HCT116 (cell line): ENCODE data around the gene HDHD5. TPM values are rescaled to one million over a fixed set of nuclear protein-coding genes. Genes with fewer than 3 reads are reported as not detected.

Source experiments
- ATAC-seq: fragments of 200-7000 bp; cut with Tn5 transposase; 2 replicates; pipeline ENCODE4 v1.9.1; 2020; ENCODE audit warnings: mild to moderate bottlenecking, moderate library complexity
- BruUV-seq: library from RNA; stranded (reverse); fragments of 400-500 nt; replicated peaks from 2 replicates; lab custom pipeline; 2021; lab: Mats Ljungman, UMichigan
- CTCF ChIA-PET: fragments of 300-600 bp; sonication (Branson Sonifier 250); formaldehyde crosslinking; loops from one replicate; lab custom pipeline; 2021; ENCODE audit warnings: antibody characterized with exemption; lab: Charles Lee
- POLR2A ChIA-PET: fragments of 300-600, 350-600 bp; sonication (Branson Sonifier 250); formaldehyde crosslinking; loops from one replicate; lab custom pipeline; 2021; ENCODE audit warnings: antibody characterized with exemption; lab: Charles Lee
- RAD21 ChIA-PET, 2 experiments: fragments of 300-600 bp; sonication (Branson Sonifier 250); formaldehyde crosslinking; loops; one replicate each; lab custom pipeline; 2023; ENCODE audit warnings: low total read pairs in 2 of 2; ENCODE audit not compliant: uncharacterized antibody in 2 of 2, unreplicated experiment in 2 of 2, low non-redundant PET in 1 of 2; lab: Charles Lee
- DNase-seq: peaks from one replicate; pipeline ENCODE4 v3.0.0-alpha.2; 2010; ENCODE audit warnings: low read depth, low spot score
- H2AFZ ChIP-seq: fragments of 200-600 bp; shearing (Covaris generic), sonication (generic); 2 replicates; pipeline ENCODE4 v1.6.1; 2017; ENCODE audit warnings: low read depth, mixed run types, mixed read lengths, antibody characterized with exemption, low read length; ENCODE audit not compliant: poor library complexity, severe bottlenecking
- H3K27ac ChIP-seq: 2 replicates; pipeline ENCODE4 v1.5.1; 2012; ENCODE audit warnings: low read depth, low read length
- H3K27me3 ChIP-seq: fragments of 200-600 bp; sonication (generic); 2 replicates; pipeline ENCODE4 v1.6.1; 2016; ENCODE audit warnings: mixed run types, low read length, mixed read lengths; ENCODE audit not compliant: insufficient read depth
- H3K36me3 ChIP-seq, 2 experiments: fragments of 200-500 bp in 1 of 2; fragments of 200-600 bp in 1 of 2; sonication (Bioruptor generic) in 1 of 2; sonication (generic) in 1 of 2; 2 replicates each; pipeline versions ENCODE4 v1.5.1 to v1.6.1; 2014 to 2016; ENCODE audit warnings: low read length in 2 of 2, inconsistent platforms in 1 of 2, mixed read lengths in 1 of 2, mixed run types in 1 of 2; ENCODE audit not compliant: insufficient read depth in 2 of 2, control insufficient read depth in 1 of 2
- H3K4me1 ChIP-seq, 2 experiments: fragments of 200-600 bp in 1 of 2; sonication (generic) in 1 of 2; 2 replicates each; pipeline versions ENCODE4 v1.5.1 to v1.6.1; 2012 to 2017; ENCODE audit warnings: low read length in 2 of 2, inconsistent platforms in 1 of 2, mild to moderate bottlenecking in 1 of 2, mixed read lengths in 1 of 2, mixed run types in 1 of 2, moderate library complexity in 1 of 2; ENCODE audit not compliant: insufficient read depth in 2 of 2, control insufficient read depth in 1 of 2
- H3K4me2 ChIP-seq: fragments of 200-600 bp; sonication (generic); 2 replicates; pipeline ENCODE4 v1.6.1; 2017; ENCODE audit warnings: mixed run types, low read length, mixed read lengths
- H3K4me3 ChIP-seq, 2 experiments: fragments of 200-600 bp in 1 of 2; sonication (generic) in 1 of 2; replicated peaks in 1 of 2; 2 replicates each; pipeline ENCODE4 v1.5.1; 2011 to 2016; ENCODE audit warnings: low read length in 2 of 2, control low read depth in 1 of 2, low read depth in 1 of 2, mild to moderate bottlenecking in 1 of 2, mixed read lengths in 1 of 2, mixed run types in 1 of 2
- H3K79me2 ChIP-seq: fragments of 200-600 bp; sonication (generic); 2 replicates; pipeline ENCODE4 v1.6.1; 2017; ENCODE audit warnings: mild to moderate bottlenecking, mixed run types, low read length, moderate library complexity, mixed read lengths; ENCODE audit not compliant: insufficient read depth
- H3K9ac ChIP-seq: fragments of 200-600 bp; sonication (generic); 2 replicates; pipeline ENCODE4 v1.6.1; 2016; ENCODE audit warnings: low read length, mixed read lengths
- H3K9me2 ChIP-seq: fragments of 200-600 bp; sonication (generic), shearing (Covaris generic); 2 replicates; pipeline ENCODE4 v1.6.1; 2017; ENCODE audit warnings: mixed run types, mild to moderate bottlenecking, moderate library complexity; ENCODE audit not compliant: insufficient read depth
- H3K9me3 ChIP-seq, 2 experiments: fragments of 200-500 bp in 1 of 2; fragments of 200-600 bp in 1 of 2; sonication (Bioruptor generic) in 1 of 2; sonication (generic) in 1 of 2; 2 replicates each; pipeline ENCODE4 v1.6.1; 2014 to 2017; ENCODE audit warnings: low read length in 2 of 2, mixed read lengths in 2 of 2, inconsistent platforms in 1 of 2, low read depth in 1 of 2, mild to moderate bottlenecking in 1 of 2, mixed run types in 1 of 2, moderate library complexity in 1 of 2; ENCODE audit not compliant: control insufficient read depth in 1 of 2, insufficient read depth in 1 of 2
- H4K20me1 ChIP-seq: fragments of 200-600 bp; sonication (generic), shearing (Covaris generic); 2 replicates; pipeline ENCODE4 v1.6.1; 2017; ENCODE audit warnings: mixed run types, mild to moderate bottlenecking, moderate library complexity; ENCODE audit not compliant: insufficient read depth
- ATF3 ChIP-seq: IDR thresholded peaks from 2 replicates; pipeline ENCODE4 v1.6.1; 2012
- CTCF ChIP-seq, 3 experiments: fragments of 200-600 bp in 1 of 3; sonication (generic) in 1 of 3; IDR thresholded peaks in 2 of 3; conservative IDR thresholded peaks in 1 of 3; 2 replicates each; pipeline ENCODE4 v1.5.1; 2012 to 2017; ENCODE audit warnings: low read depth in 2 of 3, low read length in 2 of 3, antibody characterized with exemption in 1 of 3, borderline replicate concordance in 1 of 3, control low read depth in 1 of 3, mild to moderate bottlenecking in 1 of 3, mixed read lengths in 1 of 3, mixed run types in 1 of 3, moderate library complexity in 1 of 3; ENCODE audit not compliant: insufficient read depth in 1 of 3
- EGR1 ChIP-seq: IDR thresholded peaks from 2 replicates; pipeline ENCODE4 v1.6.1; 2012; ENCODE audit warnings: low read depth
- ELF1 ChIP-seq: IDR thresholded peaks from 2 replicates; pipeline ENCODE4 v1.6.1; 2012; ENCODE audit warnings: low read depth, borderline replicate concordance
- JUND ChIP-seq: IDR thresholded peaks from 2 replicates; pipeline ENCODE4 v1.6.1; 2012
- POLR2A ChIP-seq: IDR thresholded peaks from 2 replicates; pipeline ENCODE4 v1.7.0; 2011; ENCODE audit warnings: borderline replicate concordance; ENCODE audit not compliant: insufficient read depth, insufficient read length; ENCODE audit errors: extremely low read depth
- RAD21 ChIP-seq: IDR thresholded peaks from 2 replicates; pipeline ENCODE4 v1.6.1; 2012; ENCODE audit warnings: low read depth, mild to moderate bottlenecking
- REST ChIP-seq: IDR thresholded peaks from 2 replicates; pipeline ENCODE4 v1.6.1; 2012; ENCODE audit warnings: low read depth
- SRF ChIP-seq: IDR thresholded peaks from 2 replicates; pipeline ENCODE4 v1.6.1; 2012; ENCODE audit warnings: low read depth
- TCF7L2 ChIP-seq: IDR thresholded peaks from 2 replicates; pipeline ENCODE4 v1.7.0; 2011; ENCODE audit warnings: borderline replicate concordance, inconsistent platforms; ENCODE audit not compliant: insufficient read depth, insufficient read length; ENCODE audit errors: extremely low read depth
- intact Hi-C: fragments of 100-400 bp; cut with micrococcal nuclease; formaldehyde crosslinking; loops from 2 replicates; pipeline ENCODE4 v1.10.0; 2022
- total RNA-seq: library from RNA; stranded (reverse); gene quantifications from one replicate; pipeline ENCODE4 v1.2.1, GENCODE V29; 2021; ENCODE audit not compliant: unreplicated experiment

Gene HDHD5
- total RNA-seq, 1 experiment from 2014 or later = 70.1 TPM

GRCh38 chr22:17093081-17093480 lies 66.0 kb downstream of the HDHD5 start:
- Histone ChIP-seq H3K27me3 (no peaks in the 10 kb centered on the region), H3K4me3 (no peak overlapping the region), H3K9ac (no peak overlapping the region), H3K79me2 (peaks cover 43% of the 10 kb centered on the region), H2AFZ (no peak overlapping the region), H3K9me2 (no peaks in the 10 kb centered on the region), H3K27ac (no peak overlapping the region), H3K9me3 (no peaks in the 10 kb centered on the region), H3K4me2 (no peak overlapping the region), H4K20me1 (no peaks in the 10 kb centered on the region), H3K4me1 (no peaks in the 10 kb centered on the region), H3K36me3 (peaks cover 0 to 2% of the 10 kb centered on the region in 2 experiments; a peak in 1 of 4 replicates)
- ChIA-PET POLR2A (no interaction called here), RAD21 (no interaction called here), CTCF (interaction anchor here (0.7 to 1.7 kb wide), 2 partner anchors 79 to 150 kb away, joined by 3 to 4 read pairs; no protein-coding TSS in a partner anchor)
- ATAC-seq (no peak), DNase-seq (no peak)
- intact Hi-C loops = no loop called here
- TF ChIP-seq CTCF (IDR thresholded peaks at IDR 0.05 in 2 of 3, conservative IDR thresholded peaks at IDR 0.05 in 1 of 3; ENCODE audit: borderline replicate concordance in 1 of 3, insufficient read depth in 1 of 3, low read depth in 2 of 3, low read length in 2 of 3) (no peak), ELF1 (no peak), EGR1 (no peak), SRF (no peak), ATF3 (no peak), REST (no peak), TCF7L2 (no peak), JUND (no peak), RAD21 (no peak), POLR2A (no peak)
- BruUV-seq = no TSS peak
